ENCODE measurements around the gene EEFSEC.

Gene EEFSEC

DNA sequence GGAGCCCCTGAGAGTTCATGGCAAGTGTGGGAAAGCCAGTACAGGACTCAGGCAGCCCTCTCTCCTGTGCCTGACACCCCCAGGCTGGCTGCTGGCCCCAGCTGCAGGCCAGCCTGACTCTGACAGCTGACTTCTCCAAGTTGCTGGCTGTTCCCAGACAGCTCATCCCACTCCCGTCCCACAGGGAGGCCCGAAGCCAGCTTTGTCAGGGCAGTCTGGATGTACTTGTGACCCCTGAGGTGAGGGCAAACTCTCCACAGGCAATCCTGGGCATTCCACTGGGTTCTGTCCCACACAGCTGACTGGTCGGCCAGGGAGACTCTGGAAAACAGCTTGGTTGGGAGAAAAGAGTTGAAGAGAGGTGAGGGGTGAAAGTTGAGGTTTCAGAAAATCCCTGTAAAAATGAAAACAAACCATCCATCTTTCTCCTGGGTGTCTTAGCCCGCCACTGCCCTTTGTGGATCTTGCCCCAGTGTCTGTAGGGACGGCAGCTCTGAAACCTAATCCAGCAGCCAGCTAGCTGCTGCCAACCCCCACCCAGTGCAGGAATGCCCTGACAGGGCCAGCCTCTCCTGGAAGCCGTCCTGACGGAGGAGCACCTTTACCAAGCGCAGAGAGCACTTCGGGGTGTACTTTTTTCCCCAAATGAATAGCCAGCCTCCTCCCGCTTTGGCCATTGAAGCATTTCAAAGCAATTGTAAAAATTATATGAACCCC is 225.5 kb downstream of the EEFSEC start:
- DNase-seq: no peak

DNA sequence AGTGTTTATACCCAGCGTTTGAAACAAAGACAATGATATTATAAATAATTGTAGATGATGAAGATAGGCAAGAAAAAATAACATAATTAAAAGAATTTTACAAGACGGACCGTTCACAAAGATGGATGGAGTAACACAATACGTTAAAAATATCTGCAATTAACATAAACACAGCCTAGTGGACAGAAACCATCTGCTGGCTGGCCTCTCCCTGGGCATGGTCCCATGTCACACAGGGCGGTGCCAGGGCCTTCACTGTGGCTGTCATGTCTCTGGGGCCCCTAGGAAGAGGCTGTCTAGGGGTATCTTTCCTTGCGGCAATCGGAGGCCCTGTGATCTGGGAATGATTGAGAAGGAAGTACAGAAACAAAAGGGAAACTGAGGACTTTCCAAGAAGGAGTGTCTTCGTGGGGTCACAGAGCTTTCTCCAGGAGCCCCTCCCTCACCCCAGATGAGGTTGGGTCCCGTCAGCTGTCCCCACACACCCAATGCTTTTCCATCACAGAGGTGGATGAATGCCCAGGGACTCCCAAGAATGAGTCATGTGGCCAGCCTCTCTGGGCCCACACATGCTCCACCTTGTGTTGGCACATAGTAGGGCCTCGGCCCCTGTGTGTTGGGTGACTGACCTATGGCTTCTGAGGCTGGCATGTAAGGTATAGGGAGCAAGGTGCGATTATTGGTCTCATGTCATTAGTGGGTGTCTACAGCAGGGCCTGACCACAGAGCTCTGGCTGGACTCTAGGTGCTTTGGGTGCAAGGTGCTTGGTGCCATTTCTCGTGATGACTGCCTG is 226.3 kb downstream of the EEFSEC start:
- DNase-seq: no peak

DNA sequence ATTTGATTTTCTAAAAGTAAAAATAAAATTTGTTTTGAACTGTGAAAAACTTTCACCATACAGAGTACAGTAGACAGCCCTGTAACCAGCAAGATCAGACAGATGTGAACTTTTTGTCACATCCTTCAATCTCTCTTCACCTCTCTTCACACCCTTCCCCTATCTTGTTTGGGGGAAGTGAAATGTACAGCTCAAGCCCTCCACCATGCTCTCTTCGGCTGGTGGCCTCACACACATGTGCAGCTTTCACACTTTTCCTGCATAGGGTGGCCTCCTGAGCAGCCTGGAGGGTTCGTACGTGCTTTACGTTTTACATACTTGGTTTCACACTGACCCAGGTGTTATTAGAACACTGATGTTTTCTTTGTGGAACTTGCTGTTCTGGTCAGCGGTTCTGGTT is 227.0 kb downstream of the EEFSEC start:
- DNase-seq: no peak

DNA sequence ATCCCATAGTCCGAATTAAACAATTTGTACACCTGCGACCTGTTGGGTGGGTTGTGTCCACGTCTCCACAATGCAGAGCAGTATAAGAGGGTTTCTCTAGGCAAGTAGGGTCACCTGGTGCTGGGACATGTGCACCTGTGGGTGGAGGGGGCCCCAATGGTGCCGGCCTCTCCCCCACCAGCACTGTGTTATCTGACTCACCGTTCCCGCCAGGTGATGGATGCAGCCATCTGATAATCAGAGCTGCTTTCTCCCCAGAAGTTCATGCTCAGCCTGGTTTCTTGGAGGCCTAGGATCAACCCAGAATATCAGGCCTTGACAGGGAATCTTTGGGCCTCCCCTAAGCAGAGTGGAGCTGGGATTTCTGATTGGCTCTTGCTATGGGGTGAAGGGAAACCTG is 227.4 kb downstream of the EEFSEC start:
- DNase-seq: no peak

DNA sequence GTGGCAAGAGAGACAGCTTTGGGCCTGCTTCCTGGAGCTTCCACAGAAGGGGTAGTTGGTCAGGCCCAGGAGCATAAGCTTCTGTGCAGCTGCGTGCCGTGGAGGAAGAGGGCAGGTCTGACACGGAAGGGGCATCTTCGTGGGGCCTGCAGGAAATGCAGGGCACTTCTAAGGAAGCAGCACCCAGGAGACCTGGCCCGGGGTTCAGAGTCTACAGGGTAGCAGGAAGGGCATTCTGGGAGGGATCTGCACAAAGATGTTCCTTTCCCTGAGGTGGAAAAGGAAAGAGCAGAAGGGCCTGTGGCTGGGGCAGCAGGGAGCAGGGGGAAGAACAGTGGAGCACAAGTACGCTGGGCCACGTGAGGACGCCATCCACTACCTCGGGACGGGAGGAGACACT is 228.3 kb downstream of the EEFSEC start:
- no peak for DNase-seq

DNA sequence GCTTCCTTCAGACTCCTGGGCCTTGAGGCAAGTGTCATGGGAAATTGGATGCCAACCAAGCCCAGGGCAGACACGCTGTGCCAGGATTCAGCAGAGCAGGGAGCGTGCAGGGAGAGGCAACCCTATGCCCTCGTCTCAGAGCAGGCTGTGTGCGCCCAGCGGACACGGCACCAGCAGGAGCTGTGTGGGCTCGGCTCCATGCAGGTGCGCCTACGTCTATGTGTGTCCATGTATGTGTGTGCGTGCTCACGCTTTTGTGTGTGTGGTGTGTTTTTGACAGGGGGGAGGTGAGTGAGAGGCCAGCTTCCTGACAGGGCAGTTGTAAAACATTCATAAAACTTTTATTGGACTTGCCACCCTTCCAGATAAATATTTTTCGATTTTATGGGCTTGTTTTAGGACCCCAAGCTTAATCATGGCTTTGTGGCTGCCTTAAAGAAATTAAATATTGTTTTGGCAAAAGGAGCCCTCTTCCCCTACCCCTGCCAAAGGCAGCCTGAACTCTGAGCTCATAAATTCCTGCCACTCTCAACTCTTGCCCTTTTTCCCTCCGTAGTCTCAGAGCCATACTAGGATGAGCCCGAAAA is 229.0 kb downstream of the EEFSEC start:
- no peak for DNase-seq

DNA sequence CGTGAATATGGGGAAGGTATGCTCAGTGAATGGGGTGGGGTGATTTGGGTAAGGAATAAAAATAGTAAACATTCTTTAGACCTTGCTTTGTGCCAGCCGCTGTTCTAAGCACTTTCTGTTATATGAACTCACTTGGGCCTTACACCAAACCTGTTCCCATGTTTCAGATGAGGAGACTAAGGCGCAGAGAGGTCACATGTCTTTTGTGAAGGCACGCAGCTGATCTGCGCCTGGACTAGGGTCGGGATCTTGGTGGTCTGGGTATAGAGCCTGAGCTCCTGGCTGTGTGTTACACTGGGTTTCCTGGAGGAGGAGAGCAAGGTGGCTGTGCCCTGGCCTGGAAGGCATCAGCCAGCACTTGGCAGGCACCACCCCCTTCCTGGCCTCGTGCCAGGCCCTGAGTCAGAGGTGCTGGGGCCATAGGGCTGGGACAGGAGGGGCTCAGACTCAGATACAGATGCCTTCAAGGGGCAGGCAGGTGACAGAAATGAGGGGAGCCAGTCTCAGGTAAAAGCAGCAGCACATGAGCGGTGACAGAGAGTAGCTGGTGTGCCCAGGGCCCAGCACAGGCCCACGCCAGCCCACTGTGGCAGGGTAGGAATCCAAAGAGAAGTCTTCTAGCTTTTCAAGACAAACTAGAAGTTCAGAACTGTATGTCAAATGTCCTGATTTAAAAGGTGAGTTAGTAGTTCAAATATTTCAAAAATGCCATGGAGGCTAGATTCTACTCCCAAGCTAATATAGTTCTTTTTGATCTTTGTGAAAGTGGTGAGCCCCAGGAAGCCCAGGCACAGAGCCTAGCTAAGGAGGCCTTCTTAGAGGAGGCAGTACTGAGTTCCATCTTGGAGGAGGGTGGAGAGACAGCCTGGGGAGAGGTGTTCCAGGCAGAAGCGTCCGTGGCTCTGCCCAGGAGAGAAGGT is 230.3 kb downstream of the EEFSEC start:
- DNase-seq: peak; percentile 85

DNA sequence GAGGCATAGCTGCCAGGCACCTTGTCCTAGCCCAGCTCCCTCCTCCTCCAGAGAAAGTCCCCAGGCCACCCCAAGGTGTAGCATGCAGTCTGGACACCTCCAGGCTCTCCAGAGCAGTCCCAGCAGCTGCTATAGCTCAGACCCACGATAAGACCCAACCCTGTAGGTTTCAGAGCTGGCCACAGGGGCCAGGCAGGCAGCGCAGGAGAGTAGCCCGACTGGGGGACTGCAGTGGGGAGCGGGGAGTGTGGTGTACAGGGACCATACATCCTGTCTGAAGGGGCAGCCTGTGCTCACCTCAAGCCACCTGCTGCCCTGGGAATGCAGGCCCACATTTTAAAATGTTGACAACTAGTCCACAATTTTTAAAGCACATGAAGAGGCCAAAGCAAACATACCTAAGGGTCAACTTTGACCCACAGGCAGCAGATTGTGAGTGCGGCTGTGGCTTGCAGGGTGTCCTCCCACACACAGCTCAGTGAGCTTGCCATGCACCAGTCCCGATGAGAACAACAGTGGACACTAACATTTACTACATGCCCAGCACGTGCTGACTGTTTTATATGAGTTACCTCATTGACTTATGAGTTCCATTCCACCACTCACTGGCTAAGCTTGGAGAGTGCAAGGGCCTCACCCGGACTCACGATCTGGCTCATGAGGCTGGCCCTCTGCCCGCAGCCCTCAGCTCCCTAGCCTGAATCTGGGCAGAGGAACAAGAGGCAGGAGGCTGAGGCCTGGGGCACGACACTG is 232.0 kb downstream of the EEFSEC start:
- no peak for DNase-seq

DNA sequence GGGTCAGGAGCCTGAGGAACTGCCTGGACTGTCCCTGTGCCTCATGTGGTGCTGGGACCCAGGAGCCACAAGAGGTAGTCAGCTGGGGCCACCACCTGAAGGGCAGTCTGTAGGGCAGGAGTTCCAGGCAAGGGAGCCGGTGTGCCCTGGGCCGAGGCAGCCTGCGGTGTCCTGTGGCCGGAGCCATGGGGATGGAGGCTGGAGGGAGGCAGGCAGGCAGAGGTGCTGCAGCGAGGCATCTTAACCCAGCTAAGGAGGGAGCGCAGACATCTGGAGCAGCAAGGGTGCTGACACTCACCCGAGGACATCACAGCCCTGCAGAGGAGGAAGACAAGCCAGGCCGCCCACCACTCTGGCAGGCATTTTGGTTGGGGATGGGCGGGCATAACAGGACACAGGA is 235.7 kb downstream of the EEFSEC start:
- DNase-seq: no peak

DNA sequence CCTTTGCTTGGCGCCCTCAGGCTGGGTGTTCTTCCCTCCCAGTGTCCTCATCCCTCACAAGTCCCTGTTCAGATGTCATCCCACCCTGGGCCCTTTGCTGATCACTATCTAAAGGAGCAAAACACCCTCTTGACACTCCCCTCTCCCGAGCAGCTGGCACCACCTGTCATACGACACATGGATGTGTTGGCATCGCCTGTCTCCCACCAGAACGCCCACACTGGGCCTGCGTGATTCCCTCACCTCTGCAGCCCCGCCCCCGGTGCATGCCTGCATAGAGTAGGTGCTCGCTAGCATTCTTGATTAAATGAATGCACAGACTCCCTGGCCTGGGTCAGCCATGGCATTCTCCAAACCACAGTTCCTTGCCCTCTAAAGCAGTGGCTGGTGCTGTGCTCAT is 237.6 kb downstream of the EEFSEC start:
- peak; percentile 9 for DNase-seq

DNA sequence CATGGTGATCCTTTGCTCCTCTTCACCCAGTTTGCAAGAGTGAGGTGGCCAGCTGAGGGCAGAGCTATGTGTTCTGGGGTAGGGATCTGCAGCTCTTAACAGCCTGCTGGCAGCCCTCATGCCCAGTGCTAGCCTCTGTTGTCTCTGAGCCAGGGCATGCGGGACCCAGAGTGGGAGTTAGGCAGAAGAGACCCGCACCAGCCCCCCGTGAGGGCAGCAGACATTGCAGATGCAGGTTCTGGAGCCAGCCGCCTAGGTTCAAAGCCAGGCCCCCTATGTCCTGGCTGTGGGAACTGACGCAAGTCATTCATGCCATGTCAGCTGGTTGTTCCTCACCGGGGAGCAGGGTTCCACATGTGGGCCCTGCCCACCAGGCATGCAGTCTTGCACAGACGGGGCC is 238.7 kb downstream of the EEFSEC start:
- DNase-seq: no peak

DNA sequence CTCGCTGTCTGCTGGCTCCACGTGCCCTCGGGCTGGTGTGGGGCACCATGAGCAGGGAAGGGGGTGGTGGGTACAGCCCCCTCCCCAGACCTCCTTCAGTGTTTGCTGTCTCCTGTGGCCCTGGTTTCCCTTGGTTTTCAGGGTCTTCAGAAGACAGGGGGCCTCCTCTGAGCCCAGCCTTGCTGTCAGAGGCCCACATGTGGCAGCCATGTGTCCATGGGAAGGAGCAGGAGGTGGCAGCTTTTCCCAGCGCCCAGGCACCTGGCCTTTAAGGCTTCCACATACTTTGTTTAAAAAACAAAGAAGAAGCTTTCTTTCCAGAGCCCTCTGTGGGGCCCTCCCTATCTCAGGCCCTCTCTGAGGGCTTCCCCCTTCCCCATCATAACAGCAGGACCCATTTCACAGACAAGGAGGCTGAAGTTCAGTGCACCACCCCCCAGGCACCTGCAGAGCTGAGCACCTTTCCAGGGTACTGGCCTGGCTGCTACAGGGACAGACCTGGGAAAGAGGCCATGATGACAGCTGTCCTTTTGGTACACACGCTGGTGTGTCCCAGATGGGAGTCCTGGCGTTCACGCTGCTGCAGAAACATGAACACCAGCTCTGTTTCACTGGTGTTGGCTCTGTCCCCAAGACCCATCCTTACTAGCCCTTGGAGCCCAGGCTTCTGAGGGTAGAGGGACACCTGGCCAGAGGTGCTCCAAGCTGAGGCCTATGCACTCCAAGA is 239.7 kb downstream of the EEFSEC start:
- DNase-seq: no peak

DNA sequence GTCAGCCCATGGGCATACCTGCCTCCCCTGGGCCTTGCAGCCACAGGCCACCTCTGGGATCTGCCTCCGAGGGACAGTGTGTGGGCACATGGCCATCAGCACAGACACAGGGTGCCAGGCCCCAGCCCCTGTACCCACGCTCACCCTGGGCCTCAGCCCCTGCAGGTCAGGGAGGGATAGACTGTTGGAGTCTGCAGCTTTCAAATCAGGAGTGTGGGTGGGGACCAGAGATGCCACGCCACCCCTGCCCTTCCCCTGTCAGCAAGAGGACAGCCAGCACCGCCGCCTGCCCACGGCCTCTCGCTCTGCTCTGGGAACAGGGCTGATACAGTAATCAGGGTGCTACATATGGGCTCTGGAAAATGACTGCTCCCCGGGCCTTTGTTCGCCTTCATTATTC is 240.8 kb downstream of the EEFSEC start:
- no peak for DNase-seq

DNA sequence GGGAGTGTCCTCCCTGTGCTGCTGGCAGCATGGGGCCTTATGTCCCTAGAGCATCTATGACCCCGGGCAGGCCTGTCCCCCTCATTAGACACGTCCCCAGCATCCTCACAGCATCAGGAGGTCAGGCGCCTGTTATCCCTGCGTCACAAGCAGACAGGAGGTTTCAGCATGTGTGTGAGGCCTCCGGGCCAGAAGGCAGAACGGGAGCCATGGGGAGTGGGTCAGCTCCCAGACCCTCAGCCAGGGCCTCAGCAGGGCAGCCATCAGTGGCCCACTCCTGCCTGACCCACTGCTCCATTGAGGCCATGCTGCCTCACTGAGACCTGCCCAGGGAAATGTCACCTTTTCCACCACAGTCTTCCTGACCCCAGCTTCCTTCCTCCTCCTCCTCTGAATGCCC is 241.8 kb downstream of the EEFSEC start:
- DNase-seq: no peak

DNA sequence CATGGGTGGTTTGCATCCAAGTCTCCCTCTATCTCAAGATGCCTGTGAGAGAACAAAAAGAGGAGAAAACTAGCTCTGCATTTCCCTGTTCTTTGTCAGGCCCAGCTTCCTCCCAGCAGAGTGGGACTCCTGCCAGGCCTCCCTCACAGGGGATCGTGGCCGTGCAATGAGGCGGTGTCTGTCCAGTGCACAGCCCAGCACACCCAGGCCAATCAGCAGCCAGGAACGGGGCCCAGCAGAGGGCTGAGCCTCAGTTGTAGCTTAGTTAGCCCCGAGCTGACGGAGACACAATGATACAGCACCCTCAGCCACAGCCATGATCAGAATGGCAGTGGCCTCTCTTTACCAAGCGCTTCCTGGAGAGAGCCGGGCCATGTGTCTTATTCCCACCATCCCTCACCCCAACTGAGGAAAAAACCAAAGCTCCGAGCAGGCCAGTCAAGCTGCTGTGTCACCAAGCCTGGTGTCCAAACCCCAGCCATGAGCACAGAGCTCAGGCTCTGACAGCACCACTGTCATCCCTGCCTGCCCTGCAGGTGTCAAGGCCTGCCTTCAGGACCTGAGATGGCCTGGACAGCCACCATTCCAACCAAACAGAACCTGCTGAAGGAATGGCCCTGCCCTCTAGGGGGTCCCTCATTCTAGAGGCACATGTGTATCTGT is 242.3 kb downstream of the EEFSEC start:
- no peak for DNase-seq

DNA sequence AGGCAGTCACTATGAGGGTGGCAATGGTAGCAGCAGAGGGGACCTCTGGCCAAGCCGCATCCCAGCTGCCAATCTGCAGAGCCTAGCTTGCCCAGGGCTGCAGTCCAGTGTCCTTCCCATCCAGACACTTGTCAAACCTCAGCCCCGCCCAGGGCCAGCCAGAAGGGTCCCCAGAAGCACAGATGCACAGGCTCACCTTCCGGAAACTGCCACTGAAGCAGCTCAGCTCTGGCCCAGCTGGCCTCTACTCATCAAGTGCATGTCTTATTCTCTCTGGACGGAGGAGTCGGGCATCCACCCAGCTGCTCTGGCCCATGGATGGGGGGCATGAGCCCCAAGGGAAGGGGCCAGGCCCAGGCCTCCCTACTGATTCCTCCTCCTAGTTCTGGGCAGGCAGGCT is 244.2 kb downstream of the EEFSEC start:
- DNase-seq: no peak

DNA sequence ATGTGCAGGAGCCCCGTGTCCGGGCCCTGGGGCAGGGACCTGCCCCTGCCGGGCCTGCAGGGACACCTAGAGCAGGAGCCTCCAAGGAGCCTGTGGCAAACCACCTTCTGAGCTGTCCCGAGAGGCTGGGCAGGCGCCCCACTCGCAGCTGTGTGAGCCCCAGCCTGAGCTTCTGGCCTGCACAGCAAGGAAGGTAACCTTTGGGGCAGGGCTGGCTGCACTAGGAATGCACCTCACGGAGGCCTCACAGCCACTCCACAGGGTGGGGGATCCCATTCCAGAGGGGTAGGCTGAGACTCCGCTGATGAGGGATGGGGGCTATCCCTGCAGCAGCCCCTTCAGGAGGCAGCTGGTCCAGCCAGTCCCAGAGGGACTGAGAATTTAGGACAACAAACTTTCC is 245.3 kb downstream of the EEFSEC start:
- DNase-seq: no peak

DNA sequence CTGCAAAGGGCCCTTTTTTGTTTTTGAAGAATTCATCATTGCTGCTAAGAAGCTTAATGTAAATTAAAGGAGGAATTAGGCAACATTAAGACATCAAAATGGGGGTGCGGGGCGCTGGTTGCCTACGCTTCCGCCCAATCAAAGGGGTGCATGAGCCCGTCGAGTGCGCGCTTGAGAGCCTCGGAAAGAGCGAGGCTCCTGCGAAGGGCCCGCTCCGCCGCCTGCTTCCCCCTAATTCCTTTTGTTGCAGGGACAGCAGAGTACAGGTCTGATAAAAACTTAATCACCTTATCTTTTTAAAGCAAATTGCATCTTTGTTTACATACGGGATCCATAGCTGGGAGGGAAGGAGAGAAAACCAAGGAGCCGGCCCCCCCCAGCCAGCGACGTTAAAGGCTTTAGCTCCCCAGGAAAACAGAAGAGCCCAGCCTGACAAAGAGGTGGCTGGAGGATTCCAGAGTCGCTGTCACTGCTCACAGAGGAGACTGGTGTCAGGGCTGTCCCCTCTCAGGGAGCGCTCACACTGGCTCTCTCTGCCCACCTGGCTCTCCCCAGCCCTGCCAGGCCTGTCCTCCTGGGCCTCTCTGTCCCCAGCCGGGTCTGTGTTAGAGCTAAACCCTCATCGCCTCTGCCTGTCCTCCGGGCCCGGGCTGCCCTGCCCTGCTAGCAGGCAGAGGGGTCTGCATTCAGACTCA is 246.1 kb downstream of the EEFSEC start:
- no peak for DNase-seq

DNA sequence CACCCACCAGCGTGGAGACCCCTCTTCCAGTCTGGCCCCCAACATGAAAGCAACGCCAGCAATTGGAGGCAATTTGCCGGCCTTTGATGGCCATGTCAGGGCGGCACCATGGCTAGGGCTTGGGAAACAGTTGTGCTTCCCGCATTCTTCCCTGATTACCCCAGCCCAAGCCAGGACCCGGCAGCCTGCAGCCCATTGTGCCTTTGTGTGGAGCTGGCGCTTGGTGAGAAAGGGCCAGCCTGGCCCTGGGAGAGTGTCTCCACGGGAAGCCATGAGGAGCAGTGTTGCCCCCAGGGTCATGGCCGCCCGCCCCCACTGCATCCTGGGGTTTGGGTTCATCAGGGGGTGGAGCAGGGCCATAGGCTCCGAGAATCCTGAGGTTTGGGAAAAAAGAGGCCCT is 247.4 kb downstream of the EEFSEC start:
- DNase-seq: no peak

DNA sequence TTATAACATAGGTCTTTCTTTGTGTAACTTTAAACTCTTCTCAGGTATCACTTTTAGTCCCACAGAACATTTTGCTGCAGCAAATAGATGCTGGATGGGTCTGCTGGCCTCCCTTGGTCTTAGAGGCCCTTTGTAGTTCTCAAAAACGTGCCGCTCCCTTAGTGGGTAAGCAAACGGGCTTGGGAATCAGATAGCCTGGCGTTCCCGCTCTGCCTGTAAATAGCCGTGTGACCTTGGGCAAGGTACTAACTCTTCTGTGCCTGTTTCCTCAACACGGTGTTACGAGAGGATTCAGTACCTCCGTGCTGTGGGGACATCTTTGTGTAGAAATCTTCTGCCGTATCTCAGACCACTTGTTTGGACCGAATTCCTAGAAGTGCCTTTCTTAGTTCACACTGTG is 249.0 kb downstream of the EEFSEC start:
- DNase-seq: no peak

DNA sequence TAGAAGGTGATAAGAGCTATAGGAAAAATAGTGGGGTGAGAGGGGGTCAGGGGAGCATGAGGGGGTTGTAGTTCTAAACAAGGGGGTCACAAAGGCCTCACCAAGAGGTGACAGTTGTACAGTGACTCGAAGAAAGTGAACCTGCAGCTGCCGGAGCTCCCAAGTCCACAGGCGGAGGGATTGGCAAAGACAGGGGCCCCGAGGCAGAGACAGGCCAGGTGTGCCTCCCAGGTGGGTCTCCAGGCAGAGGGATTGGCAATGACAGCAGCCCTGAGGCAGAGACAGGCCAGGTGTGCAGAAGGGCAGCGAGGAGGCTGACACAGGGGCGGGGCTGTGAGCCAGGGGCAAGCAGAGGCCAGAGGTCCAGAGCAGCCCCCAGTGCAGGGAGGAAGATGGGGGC is 249.7 kb downstream of the EEFSEC start:
- DNase-seq: no peak
